ENCODE data around the gene CNBD2.

CNBD2 gene

DNA sequence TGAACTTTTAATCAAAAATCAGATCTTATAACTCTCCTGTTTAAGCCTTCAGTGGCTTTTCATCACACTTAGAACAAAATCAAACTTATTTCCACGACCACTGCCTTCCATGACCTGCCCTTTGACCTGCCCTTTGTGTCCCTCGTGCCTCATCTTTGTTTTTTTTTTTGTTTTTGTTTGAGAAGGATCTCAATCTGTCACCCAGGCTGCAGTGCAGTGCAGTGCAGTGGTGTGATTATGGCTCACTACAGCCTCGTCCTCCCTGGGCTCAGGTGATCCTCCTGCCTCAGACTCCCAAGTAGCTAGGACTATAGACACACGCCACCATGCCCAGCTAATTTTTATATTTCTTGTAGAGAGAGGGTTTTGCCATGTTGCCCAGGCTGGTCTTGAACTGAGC is 86.8 kb downstream of the CNBD2 start:
- TF ChIP-seq CTCF (conservative IDR thresholded peaks at IDR 0.05; ENCODE audit: low read length) = no peak
- H3K4me3 ChIP-seq (ENCODE audit: low read length) = no peak overlapping the region
- DNase-seq (ENCODE audit: low read depth) = no peak

DNA sequence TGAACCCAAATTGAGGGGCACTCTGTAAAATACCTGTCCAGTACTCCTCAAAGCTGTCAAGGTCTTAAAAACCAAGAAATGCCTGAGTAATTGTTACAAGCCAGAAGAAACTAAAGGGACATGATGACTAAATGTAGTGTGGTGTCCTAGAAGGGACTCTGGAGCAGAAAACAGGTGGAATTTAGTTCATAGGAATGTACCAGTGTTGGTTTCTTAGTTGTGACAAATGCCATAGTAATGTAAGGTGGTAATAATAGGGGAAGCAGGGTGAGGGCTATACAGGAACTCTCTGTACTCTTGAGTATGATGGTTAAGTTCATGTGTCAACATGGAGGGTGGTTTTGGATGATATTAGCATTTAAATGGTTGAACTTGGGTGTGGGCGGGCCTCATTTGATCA is 92.3 kb downstream of the CNBD2 start:
- TF ChIP-seq CTCF (conservative IDR thresholded peaks at IDR 0.05; ENCODE audit: low read length) = no peak
- H3K4me3 ChIP-seq (ENCODE audit: low read length) = no peak overlapping the region
- no peak for DNase-seq (ENCODE audit: low read depth)

DNA sequence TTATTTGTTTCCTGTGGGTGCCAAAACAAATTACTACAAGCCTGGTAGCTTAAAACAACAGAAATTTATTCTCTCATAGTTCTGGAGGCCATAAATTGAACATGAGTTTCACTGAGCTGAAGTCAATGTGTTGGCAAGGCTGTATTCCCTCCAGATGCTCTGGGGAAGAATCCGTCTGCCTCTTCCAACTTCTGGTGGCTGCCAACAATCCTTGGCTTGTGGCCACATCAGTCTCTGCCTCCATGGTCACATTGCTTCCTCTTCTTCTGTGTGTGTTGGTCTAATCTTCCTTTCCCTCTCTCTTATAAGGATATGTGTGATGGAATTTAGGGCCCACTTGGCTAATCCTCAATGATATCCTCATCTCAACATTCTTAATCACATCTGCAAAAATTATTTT is 93.4 kb downstream of the CNBD2 start:
- TF ChIP-seq CTCF (conservative IDR thresholded peaks at IDR 0.05; ENCODE audit: low read length) = no peak
- H3K4me3 ChIP-seq (ENCODE audit: low read length) = no peak overlapping the region
- peak; percentile 76 for DNase-seq (ENCODE audit: low read depth)

DNA sequence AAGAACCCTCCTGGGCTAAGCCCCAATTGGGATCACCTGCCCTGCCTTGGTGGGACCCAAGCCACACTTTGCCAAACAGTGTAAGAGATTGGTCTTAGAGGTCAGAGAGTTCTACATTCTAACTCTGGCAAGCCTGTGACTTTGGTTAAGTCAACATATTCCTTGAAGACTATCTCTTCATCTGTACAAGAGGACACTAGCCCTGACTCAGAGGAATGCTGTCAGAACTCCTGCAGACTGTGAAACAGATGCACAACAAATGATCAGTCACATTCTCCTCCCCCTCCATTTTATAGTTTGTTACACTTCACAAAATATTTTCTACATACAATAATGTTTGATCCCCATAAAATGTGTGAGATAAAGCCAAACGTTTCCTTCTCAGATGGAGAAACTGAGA is 94.4 kb downstream of the CNBD2 start:
- no peak for TF ChIP-seq CTCF (conservative IDR thresholded peaks at IDR 0.05; ENCODE audit: low read length)
- peak; percentile 56 for DNase-seq (ENCODE audit: low read depth)

GRCh38 chr20:36063916-36064657 is 95.7 kb downstream of the CNBD2 start:
- no peak for TF ChIP-seq CTCF (conservative IDR thresholded peaks at IDR 0.05; ENCODE audit: low read length)
- H3K4me3 ChIP-seq (ENCODE audit: low read length) = peak overlapping the region; percentile 65
- no peak for DNase-seq (ENCODE audit: low read depth)

More for the DNA sequence above, 94.4 kb downstream of the CNBD2 start:
- H3K4me3 ChIP-seq (ENCODE audit: low read length) = no peak overlapping the region

GRCh38 chr20:36064658-36065426 is 96.5 kb downstream of the CNBD2 start:
- no peak for TF ChIP-seq CTCF (conservative IDR thresholded peaks at IDR 0.05; ENCODE audit: low read length)
- peak; percentile 83 for DNase-seq (ENCODE audit: low read depth)
- peak overlapping the region; percentile 65 for H3K4me3 ChIP-seq (ENCODE audit: low read length)

Data from AG10803 (cell line).